Hypothalamus (tissue), 51 donors: ENCODE results near the gene CHRNA7.

Experiments used
- DNase-seq, 51 donors: peaks; one replicate each; lab custom pipeline; 2025; lab: John Stamatoyannopoulos, UW

Gene CHRNA7

GRCh38 chr15:32029862-32030781 is at the start of gene CHRNA7:
CHRNA7 (plus strand) TSS chr15:32030515; CDS start chr15:32030595, 80 bp downstream.
- DNase-seq = peak in 46 of 51 donors; percentile 6 to 78 (median 52)

GRCh38 chr15:31985607-31986006 is 44.7 kb upstream of the CHRNA7 start:
- DNase-seq = no peak

GRCh38 chr15:31993062-31993461 is 37.3 kb upstream of the CHRNA7 start:
- no peak for DNase-seq

GRCh38 chr15:31997711-31998110 is 32.6 kb upstream of the CHRNA7 start:
- DNase-seq = no peak

GRCh38 chr15:32003558-32003957 is 26.8 kb upstream of the CHRNA7 start:
- no peak for DNase-seq

GRCh38 chr15:32004249-32004648 is 26.1 kb upstream of the CHRNA7 start:
- DNase-seq = no peak

GRCh38 chr15:32007355-32007960 is 22.9 kb upstream of the CHRNA7 start:
- DNase-seq = no peak

GRCh38 chr15:32014953-32015352 is 15.4 kb upstream of the CHRNA7 start:
- no peak for DNase-seq

- DNase-seq = no peak
Measured at GRCh38 chr15:32020156-32020555, 10.2 kb upstream of the CHRNA7 start.

GRCh38 chr15:32028921-32029320 is 1.4 kb upstream of the CHRNA7 start:
- no peak for DNase-seq

GRCh38 chr15:32029409-32029861 is 880 bp upstream of the CHRNA7 start:
- DNase-seq = peak in 35 of 51 donors; percentile 2 to 62 (median 25)

GRCh38 chr15:32030795-32031194 is 480 bp downstream of the CHRNA7 start:
- DNase-seq = peak in 2 of 51 donors; percentile 21 to 41

GRCh38 chr15:32033186-32033890 is 3.0 kb downstream of the CHRNA7 start:
- DNase-seq = peak in 7 of 51 donors; percentile 0 to 30 (median 7)

GRCh38 chr15:32034106-32034505 is 3.8 kb downstream of the CHRNA7 start:
- DNase-seq = no peak

GRCh38 chr15:32035285-32035684 is 5.0 kb downstream of the CHRNA7 start:
- DNase-seq = no peak

GRCh38 chr15:32036971-32037370 is 6.7 kb downstream of the CHRNA7 start:
- no peak for DNase-seq

- no peak for DNase-seq
Measured at GRCh38 chr15:32041294-32041693, 11.0 kb downstream of the CHRNA7 start.

- DNase-seq = no peak
Measured at GRCh38 chr15:32042269-32042972, 12.1 kb downstream of the CHRNA7 start.

- DNase-seq = no peak
Measured at GRCh38 chr15:32053719-32054118, 23.4 kb downstream of the CHRNA7 start.

- DNase-seq = no peak
Measured at GRCh38 chr15:32057876-32058425, 27.6 kb downstream of the CHRNA7 start.
